ENCODE data around the gene SREK1. TPM values are rescaled to one million over a fixed set of nuclear protein-coding genes. Genes with fewer than 3 reads are reported as not detected.

Gene SREK1
- total and polyA plus RNA-seq, 9 of the 15 experiments (the other 6 are each of a cell fraction or from before 2014, with no cell fraction given), result 40.8 to 128 (median 81.9) TPM

- TF ChIP-seq ZBTB33 (CRISPR knock-in tag; IDR thresholded peaks at IDR 0.05), result no peak
- no peak for TF ChIP-seq SRF (CRISPR knock-in tag; IDR thresholded peaks at IDR 0.05)
- TF ChIP-seq ELK1 (CRISPR knock-in tag; IDR thresholded peaks at IDR 0.05), result no peak
- TF ChIP-seq, protein P1, sequence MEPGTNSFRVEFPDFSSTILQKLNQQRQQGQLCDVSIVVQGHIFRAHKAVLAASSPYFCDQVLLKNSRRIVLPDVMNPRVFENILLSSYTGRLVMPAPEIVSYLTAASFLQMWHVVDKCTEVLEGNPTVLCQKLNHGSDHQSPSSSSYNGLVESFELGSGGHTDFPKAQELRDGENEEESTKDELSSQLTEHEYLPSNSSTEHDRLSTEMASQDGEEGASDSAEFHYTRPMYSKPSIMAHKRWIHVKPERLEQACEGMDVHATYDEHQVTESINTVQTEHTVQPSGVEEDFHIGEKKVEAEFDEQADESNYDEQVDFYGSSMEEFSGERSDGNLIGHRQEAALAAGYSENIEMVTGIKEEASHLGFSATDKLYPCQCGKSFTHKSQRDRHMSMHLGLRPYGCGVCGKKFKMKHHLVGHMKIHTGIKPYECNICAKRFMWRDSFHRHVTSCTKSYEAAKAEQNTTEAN (CRISPR knock-in tag; IDR thresholded peaks at IDR 0.05), result no peak
- no peak for TF ChIP-seq ZNF785 (CRISPR knock-in tag; IDR thresholded peaks at IDR 0.05)
- TF ChIP-seq CREM (IDR thresholded peaks at IDR 0.05; ENCODE audit: low read depth), result no peak
- TF ChIP-seq EP300 (IDR thresholded peaks at IDR 0.05; ENCODE audit: low read length), result peak; percentile 33; the same call in 1 of the 2 replicates
- peak; percentile 45; the same call in 1 of the 2 replicates for TF ChIP-seq ZNF175 (CRISPR knock-in tag; IDR thresholded peaks at IDR 0.05; ENCODE audit: low read depth)
- peak; percentile 47; the same call in 1 of the 2 replicates for TF ChIP-seq JUND (IDR thresholded peaks at IDR 0.05; ENCODE audit: borderline replicate concordance, low read depth, low read length)
- TF ChIP-seq JUND (tag; IDR thresholded peaks at IDR 0.05; ENCODE audit: borderline replicate concordance, low read depth, low read length), result no peak; the same call in 2 of the 3 replicates
- no peak for TF ChIP-seq CBFA2T2 (conservative IDR thresholded peaks at IDR 0.05)
- peak; percentile 53 for TF ChIP-seq ESRRA (IDR thresholded peaks at IDR 0.05; ENCODE audit: borderline replicate concordance, low read depth)
- no peak for TF ChIP-seq EWSR1 (IDR thresholded peaks at IDR 0.05; ENCODE audit: borderline replicate concordance, low read depth, partially characterized antibody)
- TF ChIP-seq MAFG (tag; conservative IDR thresholded peaks at IDR 0.05), result no peak
- TF ChIP-seq, protein P2, sequence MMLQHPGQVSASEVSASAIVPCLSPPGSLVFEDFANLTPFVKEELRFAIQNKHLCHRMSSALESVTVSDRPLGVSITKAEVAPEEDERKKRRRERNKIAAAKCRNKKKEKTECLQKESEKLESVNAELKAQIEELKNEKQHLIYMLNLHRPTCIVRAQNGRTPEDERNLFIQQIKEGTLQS (IDR thresholded peaks at IDR 0.05), result peak; percentile 82
- TF ChIP-seq, protein P2 (CRISPR knock-in tag; conservative IDR thresholded peaks at IDR 0.05), result no peak
- TF ChIP-seq ATF7 (IDR thresholded peaks at IDR 0.05), result peak; percentile 79
- no peak for TF ChIP-seq ZC3H4 (CRISPR knock-in tag; IDR thresholded peaks at IDR 0.05; ENCODE audit: borderline replicate concordance)
- TF ChIP-seq POLR2H (tag; IDR thresholded peaks at IDR 0.05; ENCODE audit: low read depth), result no peak
- no peak for TF ChIP-seq PTTG1 (tag; IDR thresholded peaks at IDR 0.05; ENCODE audit: low read depth)
- no peak for TF ChIP-seq NR2C2 (CRISPR knock-in tag; IDR thresholded peaks at IDR 0.05)
- peak; percentile 26; the same call in 1 of the 2 replicates for TF ChIP-seq NR2C2 (tag; IDR thresholded peaks at IDR 0.05)
- TF ChIP-seq DPF2 (IDR thresholded peaks at IDR 0.05), result no peak
These were observed 80.2 kb downstream of the SREK1 start (continued) for GRCh38 chr5:66224274-66224673.
